AG10803 (cell line): ENCODE data around the gene MAGEB10.
"Not testable (repeated sequence)": the region's sequence is repeated elsewhere in the genome, so short reads cannot be mapped to it uniquely, and the experiment has no call there.

ENCODE experiments used
- DNase-seq: peaks from one replicate; pipeline ENCODE4 v3.0.0; 2010; ENCODE audit warnings: low read depth
- H3K4me3 ChIP-seq: 2 replicates; pipeline ENCODE4 v1.5.1; 2011; ENCODE audit warnings: mild to moderate bottlenecking, low read length, control low read depth
- TF ChIP-seq, protein P1 (sequence below): conservative IDR thresholded peaks from 2 replicates; pipeline ENCODE4 v1.5.1; 2011; ENCODE audit warnings: mild to moderate bottlenecking, low read length, control low read depth, inconsistent platforms

MAGEB10 gene

GRCh38 chrX:27807690-27808089, at the start of gene MAGEB10:
Gene MAGEB10, plus strand, starts transcription at chrX:27807990. Its CDS starts 13,317 bp downstream, at chrX:27821307.
- DNase-seq = no peak
- TF ChIP-seq, protein P1, sequence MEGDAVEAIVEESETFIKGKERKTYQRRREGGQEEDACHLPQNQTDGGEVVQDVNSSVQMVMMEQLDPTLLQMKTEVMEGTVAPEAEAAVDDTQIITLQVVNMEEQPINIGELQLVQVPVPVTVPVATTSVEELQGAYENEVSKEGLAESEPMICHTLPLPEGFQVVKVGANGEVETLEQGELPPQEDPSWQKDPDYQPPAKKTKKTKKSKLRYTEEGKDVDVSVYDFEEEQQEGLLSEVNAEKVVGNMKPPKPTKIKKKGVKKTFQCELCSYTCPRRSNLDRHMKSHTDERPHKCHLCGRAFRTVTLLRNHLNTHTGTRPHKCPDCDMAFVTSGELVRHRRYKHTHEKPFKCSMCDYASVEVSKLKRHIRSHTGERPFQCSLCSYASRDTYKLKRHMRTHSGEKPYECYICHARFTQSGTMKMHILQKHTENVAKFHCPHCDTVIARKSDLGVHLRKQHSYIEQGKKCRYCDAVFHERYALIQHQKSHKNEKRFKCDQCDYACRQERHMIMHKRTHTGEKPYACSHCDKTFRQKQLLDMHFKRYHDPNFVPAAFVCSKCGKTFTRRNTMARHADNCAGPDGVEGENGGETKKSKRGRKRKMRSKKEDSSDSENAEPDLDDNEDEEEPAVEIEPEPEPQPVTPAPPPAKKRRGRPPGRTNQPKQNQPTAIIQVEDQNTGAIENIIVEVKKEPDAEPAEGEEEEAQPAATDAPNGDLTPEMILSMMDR = no peak
- H3K4me3 ChIP-seq = no peak within 1 kb of the TSS

DNA sequence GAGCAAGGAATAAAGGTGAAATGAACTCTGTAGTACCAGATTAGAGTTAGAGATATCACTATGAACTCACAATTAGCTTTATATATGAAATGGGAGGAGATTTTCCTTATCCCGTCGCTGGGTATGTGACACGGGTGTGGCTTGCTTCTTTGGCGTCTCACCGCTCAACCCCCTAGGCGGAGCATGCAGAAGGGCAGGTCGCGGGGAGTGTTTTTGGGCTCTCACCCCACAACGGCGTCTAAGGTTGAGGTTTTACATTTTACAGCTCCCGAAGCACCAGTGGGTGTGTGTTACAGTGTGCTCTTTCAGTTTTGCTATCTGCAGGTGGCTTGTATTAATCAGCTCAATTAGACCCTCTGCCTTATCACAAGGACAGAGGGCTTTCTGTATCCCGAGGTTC, 42.1 kb upstream of the MAGEB10 start:
- TF ChIP-seq, protein P1 = no peak
- no peak overlapping the region for H3K4me3 ChIP-seq
- DNase-seq = no peak

DNA sequence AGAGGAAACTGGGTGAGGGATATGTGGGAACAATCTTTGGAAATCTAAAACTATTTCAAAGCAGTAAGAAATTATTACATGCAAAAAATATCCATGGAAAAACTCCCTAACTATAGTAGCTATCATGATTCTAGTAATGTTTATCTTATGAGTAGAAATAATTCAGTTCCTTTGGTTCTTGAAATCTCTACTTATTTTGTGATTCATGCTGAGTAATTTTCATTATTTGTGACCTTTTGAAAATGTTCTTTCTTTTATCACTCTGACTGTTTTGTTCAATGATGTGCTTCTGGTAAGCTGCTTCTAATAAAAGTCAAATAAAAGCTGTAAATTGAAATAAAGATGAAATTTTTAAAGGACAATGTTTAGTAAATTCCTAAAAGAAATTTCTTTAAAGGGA, 40.4 kb upstream of the MAGEB10 start:
- TF ChIP-seq, protein P1 = no peak
- no peak for DNase-seq
- H3K4me3 ChIP-seq = no peak overlapping the region

DNA sequence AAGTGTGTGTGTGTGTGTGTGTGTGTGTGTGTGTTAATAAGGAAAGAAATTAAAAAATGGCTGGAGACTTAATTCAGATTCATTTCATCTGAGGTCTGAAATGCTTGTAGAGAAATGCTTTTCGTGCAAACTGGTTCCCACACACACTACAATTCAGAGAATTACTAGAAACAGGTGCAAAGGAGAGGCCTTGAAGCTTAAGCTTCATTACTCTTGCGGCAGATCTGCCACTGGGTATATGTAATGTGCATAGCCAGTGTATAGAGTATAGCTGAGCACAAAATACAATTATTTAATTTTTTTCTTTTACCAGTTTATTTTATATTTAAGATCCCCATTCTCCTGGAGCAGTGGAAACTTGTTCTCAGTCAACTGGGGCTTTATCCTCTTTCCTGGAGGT, 31.8 kb upstream of the MAGEB10 start:
- no peak overlapping the region for H3K4me3 ChIP-seq

GRCh38 chrX:27796640-27797257, 11.0 kb upstream of the MAGEB10 start:
- H3K4me3 ChIP-seq = no peak overlapping the region
- TF ChIP-seq, protein P1 = no peak
- no peak for DNase-seq

More for the DNA sequence above, 31.8 kb upstream of the MAGEB10 start:
- TF ChIP-seq, protein P1 = no peak
- no peak for DNase-seq

DNA sequence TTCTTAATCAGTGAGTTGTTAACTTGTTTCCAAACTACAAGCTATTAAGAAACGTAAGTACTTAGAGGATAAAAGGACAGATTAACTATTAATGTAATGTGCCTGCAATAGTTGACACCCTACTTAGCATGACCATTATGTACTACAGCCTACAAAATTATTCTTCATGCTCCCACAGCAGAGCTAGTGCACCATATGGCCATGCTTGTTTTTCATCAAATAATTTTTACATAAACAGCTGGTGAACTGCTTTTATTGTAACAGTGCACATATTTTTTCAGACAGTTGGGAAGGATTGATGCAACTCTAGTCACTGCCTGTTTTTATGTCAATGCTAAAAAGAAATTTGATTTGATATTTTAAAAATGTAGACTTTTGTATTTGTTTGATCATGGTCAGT, 10.2 kb upstream of the MAGEB10 start:
- TF ChIP-seq, protein P1 = no peak
- no peak overlapping the region for H3K4me3 ChIP-seq
- DNase-seq = no peak

DNA sequence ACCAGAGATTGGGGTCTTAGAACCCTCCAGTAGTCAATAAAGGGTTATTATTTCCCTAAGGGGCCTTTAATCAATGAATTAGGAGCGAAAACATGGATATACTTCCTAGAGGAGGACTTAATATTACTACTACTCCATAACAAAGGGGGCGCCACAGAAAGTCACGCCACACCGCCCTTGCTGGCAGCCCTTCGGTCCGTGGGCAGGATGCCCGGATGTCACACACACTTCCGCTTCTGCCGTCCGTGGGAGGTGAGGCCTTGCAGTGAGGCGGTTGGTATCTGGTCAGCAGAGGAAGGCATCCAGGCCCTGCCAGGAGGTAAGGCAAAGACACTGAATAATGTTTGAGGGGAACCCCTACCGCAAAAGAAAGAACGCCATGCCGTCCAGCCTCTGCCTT, 436 bp downstream of the MAGEB10 start:
- no peak for DNase-seq
- TF ChIP-seq, protein P1 = no peak
- no peak overlapping the region for H3K4me3 ChIP-seq

DNA sequence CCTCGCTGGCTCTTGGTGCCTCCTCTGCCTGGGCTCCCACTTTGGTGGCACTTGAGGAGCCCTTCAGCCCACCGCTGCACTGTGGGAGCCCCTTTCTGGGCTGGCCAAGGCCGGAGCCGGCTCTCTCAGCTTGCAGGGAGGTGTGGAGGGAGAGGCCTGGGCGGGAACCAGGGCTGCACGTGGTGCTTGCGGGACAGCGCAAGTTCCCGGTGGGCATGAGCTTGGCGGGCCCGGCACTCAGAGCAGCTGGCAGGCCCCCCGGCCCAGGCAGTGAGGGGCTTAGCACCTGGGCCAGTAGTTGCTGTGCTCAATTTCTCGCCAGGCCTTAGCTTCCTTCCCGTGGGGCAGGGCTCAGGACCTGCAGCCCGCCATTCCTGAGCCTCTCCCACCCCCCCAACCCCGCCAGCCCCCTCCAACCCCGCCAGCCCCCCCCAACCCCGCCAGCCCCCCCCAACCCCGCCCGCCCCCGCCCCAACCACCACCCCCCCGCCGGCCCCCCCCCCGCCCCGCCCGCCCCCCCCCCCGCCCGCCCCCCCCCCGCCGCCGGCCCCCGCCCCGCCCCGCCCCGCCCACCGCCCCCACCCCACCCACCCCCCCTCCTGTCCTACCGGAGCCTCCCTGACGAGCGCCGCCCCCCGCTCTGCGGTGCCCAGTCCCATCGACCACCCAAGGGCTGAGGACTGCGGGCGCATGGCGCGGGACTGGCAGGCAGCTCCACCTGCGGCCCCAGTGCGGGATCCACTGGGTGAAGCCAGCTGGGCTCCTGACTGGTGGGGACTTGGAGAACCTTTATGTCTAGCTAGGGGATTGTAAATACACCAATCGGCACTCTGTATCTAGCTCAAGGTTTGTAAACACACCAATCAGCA, 1.4 kb downstream of the MAGEB10 start:
- H3K4me3 ChIP-seq, DNase-seq: not testable (repeated sequence)
